Left ventricle myocardium inferior (tissue), 1 donor: Measurements from ENCODE around the gene CD164. TPM values are rescaled to one million over a fixed set of nuclear protein-coding genes. Genes with fewer than 3 reads are reported as not detected.

Experiments
- DNase-seq: peaks from one replicate; pipeline ENCODE4 v3.0.0-alpha.2; 2020
- H3K27ac ChIP-seq: fragments of 200-600 bp; replicated peaks from 2 replicates; pipeline ENCODE4 v1.8.0; 2021
- H3K27me3 ChIP-seq: fragments of 200-600 bp; 2 replicates; pipeline ENCODE4 v1.8.0; 2021; ENCODE audit warnings: low read depth
- H3K36me3 ChIP-seq: fragments of 200-600 bp; 2 replicates; pipeline ENCODE4 v1.8.0; 2021
- H3K4me1 ChIP-seq: fragments of 200-600 bp; 2 replicates; pipeline ENCODE4 v1.8.0; 2021
- H3K4me3 ChIP-seq: fragments of 200-600 bp; 2 replicates; pipeline ENCODE4 v1.8.0; 2021; ENCODE audit warnings: mild to moderate bottlenecking, moderate library complexity
- H3K9me3 ChIP-seq: fragments of 200-600 bp; replicated peaks from 2 replicates; pipeline ENCODE4 v1.8.0; 2021
- CTCF ChIP-seq: fragments of 200-600 bp; IDR thresholded peaks from 2 replicates; pipeline ENCODE4 v1.8.0; 2021; ENCODE audit warnings: antibody characterized with exemption, mild to moderate bottlenecking, borderline replicate concordance
- intact Hi-C: fragments of 100-400 bp; cut with micrococcal nuclease; formaldehyde crosslinking; loops from one replicate; pipeline ENCODE4 v1.11.0; 2022
- total RNA-seq: library from RNA; stranded (reverse); fragmentation: NEBNext Ultra II Directional; extraction: Animal tissue kit (Norgen Biotek cat#: 25700); gene quantifications from one replicate; pipeline ENCODE4 v1.2.1, GENCODE V29; 2021
- donor health status: DM: no; HTN: yes; CAD: no; lungs with severe emphysema.

CD164 gene
- total RNA-seq, 1 donor from 2014 or later, result 93.3 TPM

DNA sequence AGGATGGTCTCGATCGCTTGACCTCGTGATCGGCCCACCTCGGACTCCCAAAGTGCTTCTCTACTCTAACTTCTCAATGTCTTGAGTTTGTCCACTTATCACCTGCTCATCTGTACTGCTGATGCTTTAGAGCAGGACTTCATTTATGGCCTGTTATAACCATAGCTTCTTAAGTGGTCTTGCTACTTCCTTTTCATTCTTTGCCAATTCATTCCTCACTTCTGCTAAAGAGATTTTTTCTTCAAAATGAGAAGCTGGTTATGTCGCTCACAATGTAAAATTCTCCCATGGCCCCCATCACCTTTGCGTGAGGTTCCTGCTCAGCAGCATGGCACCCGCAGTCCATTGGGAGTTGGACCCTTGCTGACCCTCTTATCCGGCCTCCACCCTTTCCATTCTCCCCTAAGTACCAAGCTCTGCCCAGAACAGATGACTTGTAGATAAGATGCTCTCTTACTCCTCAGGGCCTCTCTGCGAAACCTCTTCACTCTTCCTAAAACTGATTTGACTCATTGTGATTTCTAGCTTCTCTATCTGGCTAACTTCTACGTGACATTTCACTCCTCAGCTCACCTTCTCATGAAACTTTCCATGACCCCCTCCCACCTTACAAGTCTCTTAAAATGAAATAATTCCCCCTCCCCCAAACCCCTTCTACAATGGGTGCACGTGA is 13.9 kb upstream of the CD164 start:
- TF ChIP-seq CTCF, result no peak
- no peak overlapping the region for H3K4me3 ChIP-seq

DNA sequence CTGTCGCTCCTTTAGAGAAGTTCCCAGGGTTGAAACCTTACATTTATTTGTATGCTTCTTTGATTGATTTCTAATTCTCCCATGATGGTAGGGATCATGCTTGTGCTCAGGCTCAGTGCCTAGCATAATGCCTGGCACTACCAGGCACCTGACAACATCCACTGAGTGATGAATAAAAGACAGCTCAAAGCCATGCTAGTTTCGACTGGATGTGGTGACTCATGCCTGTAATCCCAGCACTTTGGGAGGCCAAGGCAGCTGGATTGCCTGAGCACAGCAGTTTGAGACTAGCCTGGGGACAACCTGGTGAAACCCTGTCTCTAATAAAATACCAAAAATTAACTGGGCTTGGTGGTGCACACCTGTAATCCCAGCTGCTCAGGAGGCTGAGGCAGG is 11.6 kb upstream of the CD164 start:
- intact Hi-C loops, result no loop called here

More for the DNA sequence above, 13.9 kb upstream of the CD164 start:
- DNase-seq, result no peak
- Histone ChIP-seq H3K27me3 (no peaks in the 10 kb centered on the region), H3K9me3 (no peaks in the 10 kb centered on the region), H3K36me3 (no peaks in the 10 kb centered on the region), H3K4me1 (no peaks in the 10 kb centered on the region), H3K27ac (no peak overlapping the region)
- intact Hi-C loops, result no loop called here

GRCh38 chr6:109393157-109393885 is 11.1 kb upstream of the CD164 start:
- intact Hi-C loops, result no loop called here
- Histone ChIP-seq H3K4me1 (peaks cover 20% of the 10 kb centered on the region), H3K27me3 (no peaks in the 10 kb centered on the region), H3K4me3 (no peak overlapping the region), H3K9me3 (no peaks in the 10 kb centered on the region), H3K27ac (no peak overlapping the region), H3K36me3 (no peaks in the 10 kb centered on the region)
- TF ChIP-seq CTCF, result no peak
- DNase-seq, result no peak

More for the DNA sequence above, 11.6 kb upstream of the CD164 start:
- DNase-seq, result no peak
- Histone ChIP-seq H3K27me3 (no peaks in the 10 kb centered on the region), H3K27ac (no peak overlapping the region), H3K4me3 (no peak overlapping the region), H3K9me3 (no peaks in the 10 kb centered on the region), H3K36me3 (no peaks in the 10 kb centered on the region), H3K4me1 (peaks cover 20% of the 10 kb centered on the region)
- TF ChIP-seq CTCF, result no peak

DNA sequence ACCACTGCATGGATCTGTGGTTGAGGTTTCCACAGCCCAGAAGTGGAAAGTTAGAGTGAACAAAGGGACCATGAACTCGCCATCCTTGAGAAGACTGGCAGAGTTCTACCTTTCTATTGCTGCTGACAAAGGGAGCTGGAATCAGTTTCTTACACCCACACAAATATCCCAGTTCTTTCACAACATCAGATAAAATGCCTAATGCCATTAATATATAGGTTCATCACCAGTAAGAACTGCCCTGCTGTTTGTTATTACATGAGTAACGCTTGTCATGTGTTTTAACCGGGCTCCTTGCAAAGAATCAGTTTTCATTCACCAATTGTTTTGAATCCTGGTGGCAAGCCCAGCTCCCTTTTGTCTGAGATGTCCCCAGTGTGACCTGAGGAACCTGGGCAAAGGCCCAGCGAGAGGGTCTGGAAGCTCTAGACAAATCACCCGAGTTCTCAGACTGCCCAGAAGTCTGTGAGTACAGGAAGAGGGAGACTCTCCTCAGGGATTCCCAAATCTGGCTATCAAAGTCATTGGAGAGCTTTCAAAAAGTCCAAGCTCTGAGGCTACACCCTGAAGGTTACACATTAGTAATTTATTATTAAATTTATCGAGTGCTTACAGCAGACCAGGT is 7.5 kb upstream of the CD164 start:
- Histone ChIP-seq H3K4me3 (no peak overlapping the region), H3K27me3 (no peaks in the 10 kb centered on the region), H3K4me1 (peaks cover 21% of the 10 kb centered on the region), H3K36me3 (no peaks in the 10 kb centered on the region), H3K9me3 (no peaks in the 10 kb centered on the region), H3K27ac (peak overlapping the region; percentile 67)
- no peak for DNase-seq
- intact Hi-C loops, result loop anchor here (10.0 kb wide), 1 partner anchor 285 kb away; no protein-coding TSS in a partner anchor
- TF ChIP-seq CTCF, result no peak

DNA sequence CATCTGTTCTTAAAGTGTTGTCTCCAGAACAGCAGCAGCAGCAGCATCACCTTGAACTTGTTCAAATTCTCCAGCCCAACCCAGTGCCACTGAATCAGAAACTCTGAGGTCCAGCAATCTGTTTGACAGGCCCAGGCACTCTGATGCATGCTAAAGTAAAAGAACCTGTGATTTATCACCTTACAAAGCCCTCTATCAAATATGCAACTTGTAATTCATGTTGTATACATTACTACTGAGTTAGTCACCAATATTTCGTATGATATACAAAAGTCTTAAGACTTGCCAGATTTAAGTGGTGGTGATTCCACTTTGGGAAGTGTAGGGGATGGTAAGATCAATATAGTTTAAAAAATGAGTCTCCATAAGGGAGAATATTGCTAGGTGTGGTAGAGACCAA is 6.0 kb upstream of the CD164 start:
- H3K9me3 ChIP-seq, result no peaks in the 10 kb centered on the region
- DNase-seq, result no peak
- H3K36me3 ChIP-seq, result no peaks in the 10 kb centered on the region
- H3K27ac ChIP-seq, result no peak overlapping the region
- intact Hi-C loops, result loop anchor here (10.0 kb wide), 1 partner anchor 283 kb away; no protein-coding TSS in a partner anchor
- H3K4me1 ChIP-seq, result peaks cover 35% of the 10 kb centered on the region
- no peak for TF ChIP-seq CTCF
- H3K4me3 ChIP-seq, result no peak overlapping the region
- H3K27me3 ChIP-seq, result no peaks in the 10 kb centered on the region
